HL-60 (cell line): ENCODE results near the gene ENKD1.
A peak's percentile ranks its signal among the peaks of the same experiment; 100 is the strongest.

Experiments
- GABPA ChIP-seq: IDR thresholded peaks from 2 replicates; pipeline ENCODE4 v1.6.1; 2012; ENCODE audit warnings: low read depth
- POLR2AphosphoS5 ChIP-seq: IDR thresholded peaks from 2 replicates; pipeline ENCODE4 v1.6.1; 2012; ENCODE audit warnings: low read depth
- REST ChIP-seq: IDR thresholded peaks from 2 replicates; pipeline ENCODE4 v1.6.1; 2012; ENCODE audit warnings: low read depth; ENCODE audit not compliant: insufficient replicate concordance
- SPI1 ChIP-seq: IDR thresholded peaks from 2 replicates; pipeline ENCODE4 v1.6.1; 2012; ENCODE audit warnings: low read depth, mild to moderate bottlenecking, borderline replicate concordance
- TF ChIP-seq, protein P1 (sequence below): IDR thresholded peaks from one replicate; pipeline ENCODE4 v1.5.1; 2011; ENCODE audit warnings: low read length, control low read depth, inconsistent platforms; ENCODE audit not compliant: insufficient read depth

GRCh38 chr16:67659675-67660563, 6.6 kb downstream of the ENKD1 start, which contains the start of gene ACD:
- TF ChIP-seq, protein P1, sequence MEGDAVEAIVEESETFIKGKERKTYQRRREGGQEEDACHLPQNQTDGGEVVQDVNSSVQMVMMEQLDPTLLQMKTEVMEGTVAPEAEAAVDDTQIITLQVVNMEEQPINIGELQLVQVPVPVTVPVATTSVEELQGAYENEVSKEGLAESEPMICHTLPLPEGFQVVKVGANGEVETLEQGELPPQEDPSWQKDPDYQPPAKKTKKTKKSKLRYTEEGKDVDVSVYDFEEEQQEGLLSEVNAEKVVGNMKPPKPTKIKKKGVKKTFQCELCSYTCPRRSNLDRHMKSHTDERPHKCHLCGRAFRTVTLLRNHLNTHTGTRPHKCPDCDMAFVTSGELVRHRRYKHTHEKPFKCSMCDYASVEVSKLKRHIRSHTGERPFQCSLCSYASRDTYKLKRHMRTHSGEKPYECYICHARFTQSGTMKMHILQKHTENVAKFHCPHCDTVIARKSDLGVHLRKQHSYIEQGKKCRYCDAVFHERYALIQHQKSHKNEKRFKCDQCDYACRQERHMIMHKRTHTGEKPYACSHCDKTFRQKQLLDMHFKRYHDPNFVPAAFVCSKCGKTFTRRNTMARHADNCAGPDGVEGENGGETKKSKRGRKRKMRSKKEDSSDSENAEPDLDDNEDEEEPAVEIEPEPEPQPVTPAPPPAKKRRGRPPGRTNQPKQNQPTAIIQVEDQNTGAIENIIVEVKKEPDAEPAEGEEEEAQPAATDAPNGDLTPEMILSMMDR: no peak
- TF ChIP-seq POLR2AphosphoS5: no peak
- TF ChIP-seq REST: no peak
- peak; percentile 35; the same call in 1 of the 2 replicates for TF ChIP-seq SPI1
- no peak for TF ChIP-seq GABPA
